Dedifferentiated amniotic fluid mesenchymal stem cell (primary cell): ENCODE data around the gene GLT1D1.
"Not testable (repeated sequence)": the region's sequence is repeated elsewhere in the genome, so short reads cannot be mapped to it uniquely, and the experiment has no call there.

ENCODE experiments used
- DNase-seq: peaks from one replicate; pipeline ENCODE4 v3.0.0-alpha.2; 2016; ENCODE audit errors: extremely low spot score

Gene GLT1D1

DNA sequence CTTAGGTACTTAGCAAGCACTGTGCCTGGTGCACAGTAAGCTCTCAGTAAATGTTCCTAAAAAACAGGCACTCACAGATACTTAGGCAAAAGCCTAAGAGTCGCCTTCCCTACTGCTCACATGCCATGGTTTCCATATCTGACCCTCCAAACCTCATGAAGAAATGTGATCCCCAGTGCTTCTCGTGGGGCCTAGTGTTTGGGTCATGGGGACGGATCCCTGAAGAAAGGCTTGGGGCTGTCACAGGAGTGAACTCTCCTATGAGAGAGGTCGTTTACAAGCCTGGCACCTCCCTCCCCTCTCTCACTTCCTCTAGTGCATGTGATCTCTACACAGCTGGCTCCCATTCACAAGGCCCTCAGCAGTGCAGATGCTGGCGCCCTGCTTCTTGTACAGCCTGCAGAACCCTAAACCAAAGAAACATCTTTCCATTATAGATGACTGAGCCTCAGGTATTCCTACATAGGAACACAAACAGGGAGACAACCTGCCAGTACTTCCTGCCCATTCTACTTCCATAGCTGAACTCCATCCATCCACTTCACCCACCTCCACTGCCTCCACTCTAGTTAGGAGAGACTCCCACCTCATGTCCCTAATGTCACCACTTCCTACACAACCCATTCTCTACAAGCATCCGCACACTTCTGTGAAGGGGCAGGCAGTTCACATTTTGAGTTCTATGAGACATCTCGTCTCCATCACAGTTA, 32.4 kb upstream of the GLT1D1 start:
- no peak for DNase-seq

DNA sequence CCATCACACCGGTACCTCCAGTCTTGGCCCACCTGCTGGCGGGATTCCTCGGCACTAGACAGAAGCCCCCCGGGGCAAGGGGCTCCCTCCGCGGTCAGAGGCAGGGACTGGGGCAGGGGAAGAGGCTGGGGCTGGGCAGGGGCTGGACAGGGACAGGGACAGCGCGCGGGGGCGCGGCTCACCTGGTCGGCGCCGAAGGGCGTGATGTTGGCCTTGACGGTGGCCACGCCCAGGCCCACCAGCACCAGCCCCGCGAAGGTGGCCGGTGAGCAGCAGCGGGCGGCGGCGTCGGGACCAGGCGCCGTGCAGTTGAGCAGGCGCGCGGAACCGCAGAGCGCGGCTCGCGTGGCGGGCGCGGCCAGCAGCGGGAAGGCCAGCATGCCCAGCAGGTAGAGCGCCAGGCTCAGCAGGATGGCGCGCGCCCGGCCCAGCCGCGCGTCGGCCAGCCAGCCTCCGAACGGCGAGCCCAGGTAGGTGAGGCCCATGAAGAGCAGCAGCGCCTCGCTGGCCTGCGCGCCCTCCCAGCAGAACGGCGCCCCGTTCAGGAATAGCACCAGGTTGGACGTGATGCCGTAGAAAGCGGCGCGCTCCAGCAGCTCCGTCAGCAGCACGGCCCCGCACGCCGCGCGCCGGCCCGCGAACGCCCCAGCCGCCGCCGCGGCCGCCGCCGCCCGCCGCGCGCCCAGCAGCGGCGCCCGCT, 29.9 kb upstream of the GLT1D1 start:
- DNase-seq: no peak

DNA sequence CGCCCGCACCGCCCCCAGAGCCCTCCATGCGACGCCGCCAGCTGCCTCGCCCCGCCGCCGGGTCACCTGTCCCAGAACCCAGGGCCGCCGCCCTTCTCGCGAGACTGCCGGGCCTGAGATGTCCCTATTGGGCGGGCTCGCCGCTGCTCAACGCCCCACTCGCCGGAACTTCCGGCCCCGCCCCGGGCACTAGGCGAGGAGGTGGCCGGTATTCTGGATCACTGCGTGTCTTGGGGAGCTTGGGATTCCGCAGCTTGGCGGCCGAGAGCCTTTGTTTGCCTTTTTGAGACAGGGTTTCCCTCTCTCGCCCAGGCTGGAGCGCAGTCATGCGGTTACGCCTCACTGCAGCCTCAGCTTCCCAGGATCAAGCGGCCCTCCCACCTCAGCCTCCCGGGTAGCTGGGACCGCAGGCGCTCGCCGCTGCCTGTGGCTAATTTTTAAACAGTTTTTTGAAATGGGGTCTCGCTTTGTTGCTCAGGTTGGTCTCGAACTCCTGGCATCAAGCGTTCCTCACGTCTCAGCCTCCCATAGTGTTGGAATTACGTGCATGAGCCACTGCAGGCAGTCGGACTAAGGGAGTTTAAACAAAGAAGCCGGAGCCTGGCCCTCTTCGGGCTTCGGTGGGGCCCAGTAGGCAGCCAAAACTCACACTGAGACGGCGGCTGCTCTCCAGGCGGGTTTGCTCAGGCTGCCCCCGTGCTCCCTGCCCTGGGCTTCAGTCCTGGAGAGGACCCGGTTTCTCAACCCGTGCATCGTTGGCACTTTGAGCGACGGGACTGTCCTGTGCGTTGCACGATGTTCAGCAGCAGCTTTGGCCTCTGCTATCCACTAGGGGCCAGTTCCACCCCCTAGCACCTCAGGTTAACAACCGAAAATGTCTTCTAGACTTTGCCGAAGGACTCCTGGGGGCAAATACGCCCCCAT, 29.1 kb upstream of the GLT1D1 start, which contains the start of gene SLC15A4:
SLC15A4 (minus strand) TSS at position 43 of the 924 bp plus-strand sequence; CDS start at position 28, 15 bp downstream.
- DNase-seq: peak; percentile 86

DNA sequence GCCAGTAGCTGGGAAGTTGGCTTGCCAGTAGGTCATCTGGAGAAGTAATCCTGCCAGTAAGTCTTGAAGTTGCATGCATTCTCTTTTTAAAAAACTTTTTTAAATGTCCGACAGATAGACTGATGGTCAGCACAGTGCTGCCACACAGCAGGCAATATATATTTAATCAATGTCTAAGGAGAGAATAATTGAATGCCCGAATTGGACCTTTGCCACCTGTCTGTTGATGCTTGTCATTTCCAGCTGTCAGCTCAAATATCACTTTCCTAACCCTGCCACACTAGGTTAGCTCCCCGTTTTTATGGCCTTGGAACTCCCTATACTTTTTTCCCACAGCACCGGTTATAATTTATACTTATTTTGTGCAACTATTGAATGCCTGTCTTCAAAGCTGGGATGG, 27.4 kb upstream of the GLT1D1 start:
- no peak for DNase-seq

DNA sequence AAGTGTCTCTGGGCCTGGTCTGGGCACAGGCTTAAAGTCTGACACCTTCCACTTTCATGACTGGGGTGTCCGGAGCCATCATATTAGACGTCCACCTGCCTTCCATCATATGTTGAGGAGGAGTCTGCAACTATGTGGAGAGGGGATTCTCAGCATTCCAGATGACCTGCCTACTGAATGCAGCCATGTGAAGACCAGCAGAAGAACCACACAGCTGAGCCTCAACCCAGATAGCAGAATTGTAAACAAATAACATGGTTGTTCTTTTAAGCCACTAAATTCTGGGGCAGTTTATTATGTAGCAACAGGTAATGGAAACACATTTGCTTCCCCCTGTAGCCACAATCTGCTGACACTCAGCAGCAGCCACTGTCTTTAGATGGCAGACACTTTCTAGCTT, 25.6 kb upstream of the GLT1D1 start:
- no peak for DNase-seq

DNA sequence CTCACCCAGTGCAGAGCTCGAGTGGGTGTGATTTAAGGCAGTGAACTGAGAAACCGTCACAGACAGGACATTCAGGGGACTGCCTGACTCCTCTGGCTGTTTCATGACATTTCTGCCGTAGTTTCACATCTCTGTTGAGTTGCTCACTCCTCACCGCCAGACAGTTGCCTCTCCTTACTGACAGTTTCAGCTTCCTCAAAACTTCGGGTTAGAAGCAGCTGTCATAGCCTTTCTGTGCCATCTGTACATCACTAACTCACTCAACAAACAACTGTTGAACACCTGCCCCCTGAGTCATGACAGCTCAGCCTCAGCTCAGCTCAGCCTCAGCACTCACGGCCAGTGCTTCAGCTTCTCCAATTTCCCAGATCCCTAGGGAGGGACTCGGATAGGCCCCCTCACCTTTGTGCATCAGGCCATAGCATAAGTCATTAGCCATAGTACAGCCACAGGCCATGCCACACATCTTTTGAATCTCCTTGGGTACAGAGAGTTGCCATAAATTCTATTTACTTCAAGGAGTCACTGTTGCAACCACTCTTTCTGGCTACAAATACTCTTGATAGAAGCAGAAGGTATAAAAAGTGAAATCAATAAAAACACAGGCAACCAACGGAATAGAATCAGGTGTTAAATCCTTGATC, 23.3 kb upstream of the GLT1D1 start:
- no peak for DNase-seq

DNA sequence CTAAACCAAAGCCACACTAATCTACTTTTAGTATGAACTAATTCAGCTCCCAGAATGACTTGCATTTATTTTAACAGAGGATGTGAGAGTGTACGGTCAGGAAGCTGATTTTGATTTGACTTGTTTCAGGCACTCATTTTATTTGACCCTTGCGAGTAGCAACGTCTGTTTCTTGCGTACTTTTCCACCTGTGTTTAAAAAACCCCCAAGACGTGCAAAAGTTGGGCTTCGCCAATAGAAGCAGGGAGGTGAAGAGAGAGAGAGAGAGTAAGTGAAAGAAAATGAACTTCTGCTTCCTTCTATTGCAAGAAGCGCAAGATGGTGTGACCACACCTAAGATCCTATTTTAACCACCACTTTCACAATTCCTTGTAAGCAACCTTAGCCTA, 22.8 kb upstream of the GLT1D1 start:
- DNase-seq: no peak

DNA sequence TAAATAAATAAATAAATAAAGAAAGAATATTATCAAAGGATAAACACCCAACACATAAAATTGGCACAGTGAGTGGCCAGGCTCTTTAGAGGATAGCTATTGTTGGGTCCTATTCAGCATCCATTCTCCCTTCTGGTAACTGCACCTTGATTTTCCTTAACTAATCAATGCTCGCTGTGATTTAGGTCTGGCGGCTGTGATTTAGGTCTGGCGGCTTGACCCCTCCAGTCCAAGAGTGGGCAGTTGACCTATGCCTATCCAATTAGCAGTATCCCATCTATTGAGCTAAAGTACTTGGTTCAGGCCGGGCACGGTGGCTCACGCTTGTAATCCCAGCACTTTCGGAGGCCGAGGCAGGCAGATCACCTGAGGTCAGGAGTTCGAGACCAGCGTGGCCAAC, 19.9 kb upstream of the GLT1D1 start:
- no peak for DNase-seq

DNA sequence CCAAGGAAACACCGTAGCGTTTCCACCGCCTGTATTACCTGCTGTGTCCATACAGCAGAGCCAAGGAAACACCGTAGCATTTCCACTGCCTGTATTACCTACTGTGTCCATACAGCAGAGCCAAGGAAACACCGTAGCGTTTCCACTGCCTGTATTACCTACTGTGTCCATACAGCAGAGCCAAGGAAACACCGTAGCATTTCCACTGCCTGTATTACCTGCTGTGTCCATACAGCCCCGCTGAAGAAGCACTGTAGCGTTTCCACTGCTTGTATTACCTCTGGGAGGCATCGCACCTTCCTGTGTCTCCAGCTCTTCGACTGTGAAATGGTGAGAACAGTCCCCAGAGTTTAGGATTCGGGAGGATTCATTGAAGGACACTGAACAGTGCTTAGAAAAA, 13.4 kb upstream of the GLT1D1 start:
- not testable (repeated sequence) for DNase-seq

DNA sequence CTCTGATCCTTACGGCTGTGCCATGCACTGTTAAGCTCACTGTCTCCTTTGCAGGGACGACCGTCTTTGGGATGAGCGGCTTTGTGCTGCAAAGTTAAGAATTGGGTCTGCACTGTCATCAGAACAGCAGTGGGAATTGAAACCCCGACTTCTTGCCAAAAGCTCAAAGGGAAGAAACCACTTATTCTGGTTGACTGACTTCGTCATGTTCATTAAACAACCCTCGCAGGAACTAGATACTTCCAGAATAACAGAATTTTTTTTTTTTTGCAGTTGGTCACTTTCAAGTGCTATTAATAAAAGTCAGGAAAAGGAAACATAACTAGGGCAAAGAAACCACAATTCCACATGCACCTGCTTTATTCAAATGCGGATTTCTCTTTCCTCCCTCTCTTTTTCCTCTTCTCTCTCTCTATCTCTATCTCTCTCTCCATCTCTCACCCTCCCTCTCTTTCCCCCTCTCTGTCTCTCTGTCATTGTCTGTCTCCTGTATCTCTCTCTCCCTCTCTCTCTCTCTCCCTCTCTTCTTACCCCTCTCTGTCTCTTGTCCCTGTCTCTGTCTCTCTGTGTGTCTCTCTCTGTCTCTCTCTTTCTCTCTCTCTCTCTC, 12.3 kb upstream of the GLT1D1 start:
- no peak for DNase-seq

DNA sequence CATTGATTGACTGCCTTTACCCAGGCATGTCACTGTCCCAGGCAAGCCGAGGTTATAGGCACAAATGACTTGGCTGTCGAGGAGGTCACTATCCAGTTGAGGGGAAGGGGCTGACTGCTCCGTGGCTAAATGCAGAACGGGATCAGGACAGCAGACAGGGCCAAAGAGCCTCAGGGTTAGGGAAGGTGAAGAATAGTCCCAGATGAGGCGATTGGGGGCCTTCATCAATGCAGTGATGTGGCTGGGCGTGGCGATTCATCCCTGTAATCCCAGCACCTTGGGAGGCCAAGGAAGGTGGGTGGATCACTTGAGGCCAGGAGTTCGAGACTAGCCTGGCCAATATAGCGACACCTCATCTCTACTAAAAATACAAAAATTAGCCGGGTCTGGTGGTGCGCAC, 10.7 kb upstream of the GLT1D1 start:
- DNase-seq: no peak

DNA sequence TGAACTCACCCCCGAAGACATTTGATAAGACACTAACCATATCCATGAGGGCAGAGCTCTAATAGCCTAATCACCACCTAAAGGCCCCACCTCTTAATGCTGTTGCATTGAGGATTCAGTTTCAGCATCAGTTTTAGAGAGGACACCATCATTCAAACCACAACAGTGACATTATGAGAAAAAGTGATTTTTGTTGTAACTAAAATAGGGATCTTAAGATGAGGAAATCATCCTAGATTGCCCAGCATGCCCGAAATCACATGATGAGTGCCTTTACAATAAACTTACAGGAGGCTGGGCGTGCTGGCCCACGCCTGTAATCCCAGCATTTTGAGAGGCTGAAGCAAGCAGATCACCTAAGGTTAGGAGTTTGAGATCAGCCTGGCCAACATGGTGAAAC, 9.7 kb upstream of the GLT1D1 start:
- no peak for DNase-seq

DNA sequence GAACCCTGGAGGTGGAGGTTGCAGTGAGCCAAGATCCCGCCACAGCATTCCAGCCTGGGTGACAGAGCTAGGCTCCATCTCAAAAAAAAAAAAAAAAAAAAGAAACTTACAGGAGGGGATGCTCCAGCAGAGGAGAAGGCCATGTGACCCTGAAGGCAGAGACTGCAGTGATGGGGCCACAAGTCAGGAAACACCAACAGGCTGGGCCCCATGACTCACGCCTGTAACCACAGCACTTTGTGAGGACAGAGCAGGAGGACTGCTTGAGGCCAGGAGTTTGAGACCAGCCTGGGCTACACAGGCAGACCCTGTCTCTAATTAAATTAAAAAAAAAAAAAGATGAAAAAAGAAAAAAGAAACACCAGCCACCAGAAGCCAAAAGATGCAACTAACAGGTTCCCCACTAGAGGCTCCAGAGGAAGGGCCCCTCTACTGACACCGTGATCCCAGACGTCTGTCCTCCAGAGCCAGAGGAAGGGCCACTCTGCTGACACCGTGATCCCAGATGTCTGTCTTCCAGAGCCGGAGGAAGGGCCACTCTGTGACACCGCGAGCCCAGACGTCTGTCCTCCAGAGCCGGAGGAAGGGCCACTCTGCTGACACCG, 9.1 kb upstream of the GLT1D1 start:
- DNase-seq: no peak

DNA sequence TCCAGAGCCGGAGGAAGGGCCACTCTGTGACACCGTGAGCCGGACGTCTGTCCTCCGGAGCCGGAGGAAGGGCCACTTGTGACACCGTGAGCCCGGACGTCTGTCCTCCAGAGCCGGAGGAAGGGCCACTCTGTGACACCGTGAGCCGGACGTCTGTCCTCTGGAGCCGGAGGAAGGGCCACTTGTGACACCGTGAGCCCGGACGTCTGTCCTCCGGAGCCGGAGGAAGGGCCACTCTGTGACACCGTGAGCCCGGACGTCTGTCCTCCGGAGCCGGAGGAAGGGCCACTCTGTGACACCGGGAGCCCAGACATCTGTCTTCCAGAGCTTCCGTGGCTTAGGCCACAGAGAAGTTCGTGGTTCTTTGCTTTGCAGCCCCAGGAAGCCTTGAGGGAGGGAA, 6.6 kb upstream of the GLT1D1 start:
- not testable (repeated sequence) for DNase-seq

DNA sequence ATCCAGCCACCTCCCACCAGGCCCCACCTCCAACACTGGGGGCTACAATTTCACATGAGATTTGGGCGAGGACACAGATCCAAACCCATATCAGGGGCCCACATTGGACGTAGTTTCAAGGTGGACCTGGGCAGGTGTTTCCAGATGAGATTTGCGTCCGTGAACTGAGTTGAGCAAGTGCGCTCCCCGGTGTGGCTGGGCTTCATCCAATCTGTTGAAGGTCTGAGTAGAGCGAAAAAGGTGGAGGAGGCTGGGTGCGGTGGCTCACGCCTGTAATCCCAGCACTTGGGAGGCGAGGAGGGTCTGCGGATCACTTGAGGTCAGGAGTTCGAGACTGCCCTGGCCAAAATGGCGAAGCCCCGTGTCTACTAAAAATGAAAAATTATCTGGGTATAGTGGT, 4.9 kb upstream of the GLT1D1 start:
- DNase-seq: no peak

DNA sequence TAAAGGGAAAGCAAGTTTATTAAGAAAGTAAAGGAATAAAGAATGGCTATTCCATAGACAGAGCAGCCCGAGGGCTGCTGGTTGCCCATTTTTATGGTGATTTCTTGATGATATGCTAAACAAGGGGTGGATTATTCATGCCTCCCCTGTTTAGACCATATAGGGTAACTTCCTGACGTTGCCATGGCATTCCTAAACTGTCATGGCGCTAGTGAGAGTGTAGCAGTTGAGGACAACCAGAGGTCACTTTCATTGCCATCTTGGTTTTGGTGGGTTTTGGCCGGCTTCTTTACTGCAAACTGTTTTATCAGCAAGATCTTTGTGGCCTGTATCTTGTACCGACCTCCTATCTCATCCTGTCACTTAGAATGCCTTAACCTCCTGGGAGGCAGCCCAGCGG, 3.5 kb upstream of the GLT1D1 start:
- not testable (repeated sequence) for DNase-seq

DNA sequence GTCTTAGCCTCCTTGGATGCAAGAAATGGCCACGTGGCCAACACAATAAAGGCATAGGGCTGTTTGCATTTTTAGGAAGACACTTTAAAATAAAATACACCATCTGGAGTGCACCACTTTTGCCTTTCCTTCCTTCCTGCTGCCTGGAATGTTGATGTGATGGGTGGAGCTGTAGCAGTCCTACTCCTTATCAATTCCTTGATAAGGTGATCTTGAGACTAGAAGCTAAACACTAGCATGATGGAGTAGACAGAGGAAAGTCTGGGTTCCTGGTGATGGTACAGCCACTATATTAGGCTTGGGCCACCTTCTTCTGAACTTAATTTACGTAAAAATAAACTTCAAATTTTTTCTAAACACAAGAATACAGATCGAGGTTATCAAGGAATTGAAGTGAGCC, 2.9 kb upstream of the GLT1D1 start:
- DNase-seq: no peak

DNA sequence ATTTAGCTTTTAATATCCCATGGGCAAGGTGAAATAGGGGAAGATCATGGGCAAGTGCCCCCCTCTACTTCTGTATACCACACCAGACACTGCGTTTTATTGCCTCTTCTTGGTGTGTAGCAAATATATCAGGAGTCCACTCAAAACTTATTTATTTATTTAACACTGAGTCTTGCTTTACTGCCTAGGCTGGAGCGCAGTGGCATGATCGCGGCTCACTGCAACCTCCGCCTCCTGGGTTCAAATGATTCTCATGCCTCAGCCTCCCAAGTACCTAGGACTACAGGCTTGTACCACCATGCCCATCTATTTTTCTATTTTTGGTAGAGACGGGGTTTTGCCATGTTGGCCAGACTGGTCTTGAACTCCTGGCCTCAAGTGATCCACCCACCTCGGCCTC, 1.8 kb upstream of the GLT1D1 start:
- not testable (repeated sequence) for DNase-seq

DNA sequence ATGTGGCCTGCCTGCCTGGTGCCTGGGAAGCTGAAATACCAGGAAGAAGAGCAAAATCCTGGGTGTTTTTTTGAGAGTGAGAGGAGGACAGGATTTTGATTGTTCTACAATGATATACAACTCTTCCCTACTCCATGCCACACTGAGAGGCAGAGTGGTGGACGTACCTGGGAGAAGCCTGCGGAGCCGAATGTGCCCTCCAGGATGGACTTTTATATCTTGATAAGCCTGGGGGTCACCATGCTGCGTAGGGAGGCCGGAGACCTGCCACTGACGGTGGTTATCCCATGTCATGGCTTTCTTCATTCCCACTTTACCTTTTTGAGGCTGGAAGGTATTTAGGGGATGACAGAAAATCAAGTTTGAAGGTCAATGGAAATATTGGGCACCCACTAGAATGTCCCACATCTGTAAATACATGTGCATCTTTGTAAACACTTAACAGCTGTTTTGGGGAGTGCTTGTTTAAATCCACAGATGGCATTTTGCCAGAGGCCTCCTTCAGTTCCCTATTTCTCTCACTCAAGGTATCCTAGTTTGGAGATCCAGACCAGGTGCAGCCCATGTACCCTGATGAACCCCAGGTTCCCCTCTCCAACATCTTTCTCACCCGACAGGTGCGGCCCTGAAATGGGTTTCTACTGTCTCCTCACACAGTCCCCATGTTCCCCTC, 1.1 kb upstream of the GLT1D1 start:
- no peak for DNase-seq

DNA sequence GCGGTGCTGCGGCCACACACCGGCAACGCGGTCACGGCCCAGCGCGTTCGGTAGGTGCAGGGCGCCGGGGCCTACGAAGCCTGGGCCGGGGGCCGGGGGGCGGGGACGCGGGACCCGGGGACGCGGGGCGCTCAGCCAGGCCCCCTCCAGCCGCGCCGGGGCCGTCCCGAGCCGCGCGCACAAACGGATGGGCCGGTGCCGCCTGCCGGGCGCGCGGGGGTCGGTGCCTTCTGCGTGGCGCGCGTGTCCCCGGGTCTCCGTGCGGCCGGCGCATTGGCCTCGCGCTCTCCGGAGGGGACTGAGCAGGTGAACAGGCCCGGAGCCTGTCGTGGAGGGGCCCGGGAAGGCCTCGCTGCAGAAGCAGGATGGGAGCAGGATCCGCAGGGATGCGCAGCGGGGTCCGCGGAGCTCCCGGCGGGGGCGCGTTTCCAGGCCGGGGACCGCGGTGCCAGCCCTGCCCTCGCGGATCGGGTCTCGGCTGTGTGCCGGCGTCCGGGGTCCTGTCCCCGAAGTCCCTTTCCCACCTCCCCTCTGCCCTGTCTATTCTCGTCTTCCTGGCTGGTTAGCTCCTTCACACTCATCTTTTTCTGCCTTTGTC, 421 bp downstream of the GLT1D1 start:
- no peak for DNase-seq
